HG02852 (cell line): Measurements from ENCODE around the gene PHAF1.

Source experiments
- ATAC-seq: cut with Tn5 transposase; IDR thresholded peaks from one replicate; pipeline ENCODE4 v1.9.1; 2021; ENCODE audit warnings: mild to moderate bottlenecking, moderate library complexity; ENCODE audit not compliant: unreplicated experiment

PHAF1 gene

GRCh38 chr16:67146523-67147357 lies 37.0 kb downstream of the PHAF1 start:
- ATAC-seq, result no peak

GRCh38 chr16:67147437-67148140 lies 37.8 kb downstream of the PHAF1 start:
- ATAC-seq, result no peak

- no peak for ATAC-seq
These were observed 38.5 kb downstream of the PHAF1 start for GRCh38 chr16:67148221-67148620.

- no peak for ATAC-seq
These were observed 39.0 kb downstream of the PHAF1 start for GRCh38 chr16:67148656-67149275.

- ATAC-seq, result no peak
These were observed 39.7 kb downstream of the PHAF1 start for GRCh38 chr16:67149276-67150046.

- ATAC-seq, result peak; percentile 30
These were observed 40.5 kb downstream of the PHAF1 start for GRCh38 chr16:67150047-67150832.

- peak; percentile 67 for ATAC-seq
These were observed 41.2 kb downstream of the PHAF1 start, which contains the start of gene B3GNT9 for GRCh38 chr16:67150833-67151396. B3GNT9 (minus strand) TSS chr16:67150998; CDS start chr16:67150485, 513 bp downstream.

GRCh38 chr16:67151431-67152097 lies 41.8 kb downstream of the PHAF1 start:
- ATAC-seq, result no peak

GRCh38 chr16:67154578-67155294 lies 45.0 kb downstream of the PHAF1 start:
- no peak for ATAC-seq

- ATAC-seq, result no peak
These were observed 45.8 kb downstream of the PHAF1 start for GRCh38 chr16:67155295-67156142.

GRCh38 chr16:67156143-67156844 lies 46.6 kb downstream of the PHAF1 start:
- ATAC-seq, result no peak

GRCh38 chr16:67157106-67157748 lies 47.5 kb downstream of the PHAF1 start:
- ATAC-seq, result no peak

GRCh38 chr16:67157892-67158635 lies 48.3 kb downstream of the PHAF1 start:
- ATAC-seq, result no peak

GRCh38 chr16:67158637-67159600 lies 49.2 kb downstream of the PHAF1 start:
- ATAC-seq, result peak; percentile 34

GRCh38 chr16:67161595-67162058 lies 51.9 kb downstream of the PHAF1 start:
- no peak for ATAC-seq
